HG02610 (cell line): ENCODE results near the gene SLC35G4.
"Not testable (repeated sequence)": the region's sequence is repeated elsewhere in the genome, so short reads cannot be mapped to it uniquely, and the experiment has no call there.

Experiments
- ATAC-seq: cut with Tn5 transposase; IDR thresholded peaks from one replicate; pipeline ENCODE4 v1.9.1; 2021; ENCODE audit warnings: mild to moderate bottlenecking, moderate library complexity; ENCODE audit not compliant: unreplicated experiment

The SLC35G4 gene

GRCh38 chr18:11609488-11609887 is at the start of gene SLC35G4:
Gene SLC35G4 (plus strand): TSS chr18:11609596. CDS start chr18:11609596, 0 bp downstream.
- not testable (repeated sequence) for ATAC-seq

- no peak for ATAC-seq
Measured at GRCh38 chr18:11561293-11561692, 48.1 kb upstream of the SLC35G4 start.

GRCh38 chr18:11565716-11566115 is 43.7 kb upstream of the SLC35G4 start:
- no peak for ATAC-seq

GRCh38 chr18:11566236-11566965 is 43.0 kb upstream of the SLC35G4 start:
- ATAC-seq = no peak

- no peak for ATAC-seq
Measured at GRCh38 chr18:11567396-11567795, 42.0 kb upstream of the SLC35G4 start.

- ATAC-seq = no peak
Measured at GRCh38 chr18:11570073-11570588, 39.3 kb upstream of the SLC35G4 start.

- ATAC-seq = no peak
Measured at GRCh38 chr18:11570769-11571412, 38.5 kb upstream of the SLC35G4 start.

- ATAC-seq = no peak
Measured at GRCh38 chr18:11572201-11572600, 37.2 kb upstream of the SLC35G4 start.

GRCh38 chr18:11574545-11574944 is 34.9 kb upstream of the SLC35G4 start:
- no peak for ATAC-seq

- ATAC-seq = no peak
Measured at GRCh38 chr18:11577271-11578112, 31.9 kb upstream of the SLC35G4 start.

- ATAC-seq = no peak
Measured at GRCh38 chr18:11578799-11579198, 30.6 kb upstream of the SLC35G4 start.

GRCh38 chr18:11579916-11580315 is 29.5 kb upstream of the SLC35G4 start:
- no peak for ATAC-seq

GRCh38 chr18:11581286-11581685 is 28.1 kb upstream of the SLC35G4 start:
- no peak for ATAC-seq

GRCh38 chr18:11585596-11585995 is 23.8 kb upstream of the SLC35G4 start:
- ATAC-seq = no peak

GRCh38 chr18:11586896-11587295 is 22.5 kb upstream of the SLC35G4 start:
- no peak for ATAC-seq

- no peak for ATAC-seq
Measured at GRCh38 chr18:11587432-11587831, 22.0 kb upstream of the SLC35G4 start.

GRCh38 chr18:11587846-11588245 is 21.6 kb upstream of the SLC35G4 start:
- ATAC-seq = no peak

GRCh38 chr18:11591957-11592356 is 17.4 kb upstream of the SLC35G4 start:
- no peak for ATAC-seq

GRCh38 chr18:11600321-11600720 is 9.1 kb upstream of the SLC35G4 start:
- ATAC-seq = no peak

GRCh38 chr18:11607906-11608305 is 1.5 kb upstream of the SLC35G4 start:
- ATAC-seq = no peak

GRCh38 chr18:11608618-11609017 is 778 bp upstream of the SLC35G4 start:
- ATAC-seq = not testable (repeated sequence)
